GM12872 (cell line): ENCODE data around the gene LCORL.

Experiments
- CTCF ChIP-seq: IDR thresholded peaks from 3 replicates; pipeline ENCODE4 v1.5.1; 2011; ENCODE audit warnings: low read depth, mild to moderate bottlenecking, low read length, moderate library complexity; ENCODE audit not compliant: insufficient read depth

LCORL gene

DNA sequence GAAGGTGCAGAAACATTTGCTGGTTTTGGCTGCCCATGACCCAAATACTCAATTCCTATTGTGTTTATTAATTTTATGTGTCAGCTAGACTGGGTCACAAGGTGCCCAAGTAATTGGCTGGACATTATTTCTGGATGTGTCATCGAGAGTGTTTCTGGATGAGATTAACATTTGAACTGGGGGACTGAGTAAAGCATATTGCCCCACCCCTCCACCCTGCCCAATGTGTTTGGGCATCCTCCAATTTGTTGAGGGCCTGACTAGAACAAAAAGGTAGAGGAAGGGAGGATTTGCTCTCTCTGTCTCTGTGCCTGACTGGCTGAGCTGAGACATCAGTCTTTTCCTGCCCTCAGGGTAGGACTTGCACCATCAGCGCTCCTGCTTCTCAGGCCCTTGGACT is 29.7 kb upstream of the LCORL start:
- TF ChIP-seq CTCF, result no peak

- TF ChIP-seq CTCF, result no peak
Observed at GRCh38 chr4:18050448-18050847, 28.9 kb upstream of the LCORL start.

- no peak for TF ChIP-seq CTCF
Observed at GRCh38 chr4:18049446-18049845, 27.9 kb upstream of the LCORL start.

- TF ChIP-seq CTCF, result peak; percentile 52
Observed at GRCh38 chr4:18042754-18043153, 21.2 kb upstream of the LCORL start.

DNA sequence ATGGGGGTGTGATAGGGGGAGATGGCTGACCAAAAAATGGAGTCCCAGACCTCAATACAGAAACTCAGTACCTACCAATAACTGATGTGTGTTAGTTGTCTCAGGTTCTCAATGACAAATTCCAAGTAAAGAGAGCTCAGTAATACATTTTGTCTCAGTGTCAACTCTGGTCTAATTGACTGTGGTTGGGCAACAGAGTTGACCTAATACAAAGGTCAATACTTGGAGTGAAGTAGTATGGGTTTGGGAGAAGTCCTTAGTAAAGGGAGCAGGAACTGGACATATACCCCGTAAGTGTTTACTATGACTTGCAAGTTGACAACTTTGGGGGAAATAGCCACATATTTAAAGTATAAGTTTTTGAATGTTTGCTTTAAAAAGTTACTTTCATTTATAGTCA is 20.5 kb upstream of the LCORL start:
- TF ChIP-seq CTCF, result no peak

DNA sequence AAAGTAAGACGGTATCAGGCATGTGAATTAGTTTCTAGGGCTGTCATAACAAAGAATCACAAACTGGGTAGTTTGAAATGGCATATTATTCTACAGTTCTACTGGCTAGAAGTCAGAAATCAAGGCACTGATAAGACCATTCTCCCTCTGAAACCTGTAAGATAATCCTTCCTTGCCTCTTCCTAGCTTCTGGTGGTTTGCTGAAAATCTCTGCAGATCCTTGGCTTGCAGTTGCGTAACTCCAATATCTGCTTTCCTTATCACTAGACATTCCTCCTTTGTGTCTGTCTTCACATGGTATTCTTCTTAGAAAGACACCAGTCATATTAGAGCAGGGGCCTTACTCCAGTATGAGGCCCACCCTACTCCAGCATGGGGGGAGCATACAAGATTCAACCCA is 19.6 kb upstream of the LCORL start:
- TF ChIP-seq CTCF, result no peak

GRCh38 chr4:18039113-18039512 is 17.6 kb upstream of the LCORL start:
- TF ChIP-seq CTCF, result no peak

DNA sequence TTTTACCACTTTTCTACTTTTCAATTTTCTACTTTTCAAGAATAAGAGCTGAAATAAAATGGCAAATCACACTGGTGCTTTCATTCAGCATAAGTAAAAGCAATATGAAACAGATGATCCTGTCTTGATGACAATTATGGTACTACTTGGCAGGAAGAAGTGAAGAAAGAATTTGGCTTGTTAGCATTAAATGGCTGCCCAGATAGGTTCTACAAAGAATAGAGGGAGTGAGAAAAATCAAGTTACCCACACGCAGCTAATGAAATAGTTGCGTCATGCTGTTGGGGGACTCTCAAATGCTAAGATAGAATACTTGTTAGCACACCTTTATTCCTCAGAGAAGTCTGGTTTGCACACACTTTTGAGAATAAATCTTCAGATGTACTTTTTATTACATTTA is 12.5 kb upstream of the LCORL start:
- no peak for TF ChIP-seq CTCF
